Eye (tissue), 1 donor: ENCODE measurements around the gene SGPP1.
"Not testable (repeated sequence)": the region's sequence is repeated elsewhere in the genome, so short reads cannot be mapped to it uniquely, and the experiment has no call there.

Experiments used
- DNase-seq: peaks from one replicate; pipeline ENCODE4 v3.0.0-alpha.2; 2015

Gene SGPP1

DNA sequence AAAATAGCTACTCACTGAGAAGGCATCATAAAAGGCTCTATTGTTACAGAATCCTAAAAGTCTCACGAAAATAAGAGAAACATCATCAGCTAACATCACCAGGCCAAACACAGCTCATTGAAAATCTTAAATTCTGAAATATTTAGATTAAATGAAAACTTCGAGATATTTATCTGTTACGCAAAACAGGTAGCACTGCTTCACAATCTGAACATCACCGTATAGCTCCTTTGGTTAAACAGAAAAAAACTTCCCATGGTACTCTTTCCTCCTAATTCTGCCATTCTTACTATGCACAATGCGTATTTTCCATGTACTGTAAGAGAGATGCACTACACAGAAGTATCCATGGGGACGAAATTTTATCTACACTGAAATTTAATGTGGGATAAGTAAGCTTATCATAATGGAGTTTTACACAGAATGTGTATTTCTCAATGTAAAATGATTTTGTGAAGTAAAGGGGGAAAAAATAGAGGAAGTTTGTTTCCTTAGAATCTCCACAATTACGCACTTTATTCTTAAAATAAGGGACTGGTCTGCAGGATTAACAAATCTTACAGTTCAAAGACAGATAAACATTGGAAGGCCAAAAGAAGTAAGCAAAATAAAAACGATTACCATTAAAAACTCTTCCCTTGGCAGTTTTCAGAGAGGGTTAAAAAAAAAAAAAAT, 1.9 kb downstream of the SGPP1 start:
- DNase-seq: peak; percentile 28

DNA sequence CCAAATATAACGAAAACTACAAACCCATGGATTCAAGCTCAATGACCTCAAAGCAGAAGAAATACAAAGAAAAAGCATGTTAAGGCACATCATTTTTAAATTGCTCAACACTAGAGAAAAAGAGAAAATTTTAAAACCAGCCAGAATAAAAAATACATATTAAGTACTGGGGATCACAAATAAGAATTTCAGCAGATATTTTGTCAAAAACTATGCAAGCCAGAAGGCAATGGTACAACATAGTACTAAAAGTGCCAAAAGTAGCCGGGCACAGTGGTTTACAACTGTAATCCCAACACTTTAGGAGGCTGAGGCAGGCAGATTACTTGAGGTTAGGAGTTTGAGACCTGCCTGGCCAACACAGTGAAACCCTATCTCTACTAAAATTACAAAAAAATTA, 10.2 kb downstream of the SGPP1 start:
- peak; percentile 19 for DNase-seq

DNA sequence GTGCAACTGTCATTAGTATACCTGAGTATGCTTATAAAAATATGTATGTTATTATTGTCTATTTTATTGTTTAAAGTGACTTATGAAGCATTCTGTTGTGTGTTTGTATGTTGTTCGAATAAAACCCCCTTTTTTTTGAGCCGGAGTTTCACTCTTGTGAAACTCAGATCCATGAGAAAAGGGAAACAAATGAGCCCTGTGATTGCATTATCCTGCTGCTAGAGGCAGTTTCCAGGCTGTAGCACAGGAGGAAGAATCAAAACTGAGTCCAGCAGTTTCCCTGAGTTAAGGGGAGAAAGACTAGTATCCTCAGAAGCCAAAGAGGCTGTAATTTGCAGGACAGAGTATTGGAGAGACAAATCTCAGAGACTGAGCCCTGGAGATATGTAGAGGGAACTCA, 12.5 kb downstream of the SGPP1 start:
- no peak for DNase-seq

- DNase-seq: no peak
These were observed 14.1 kb downstream of the SGPP1 start for GRCh38 chr14:63713764-63714163.

DNA sequence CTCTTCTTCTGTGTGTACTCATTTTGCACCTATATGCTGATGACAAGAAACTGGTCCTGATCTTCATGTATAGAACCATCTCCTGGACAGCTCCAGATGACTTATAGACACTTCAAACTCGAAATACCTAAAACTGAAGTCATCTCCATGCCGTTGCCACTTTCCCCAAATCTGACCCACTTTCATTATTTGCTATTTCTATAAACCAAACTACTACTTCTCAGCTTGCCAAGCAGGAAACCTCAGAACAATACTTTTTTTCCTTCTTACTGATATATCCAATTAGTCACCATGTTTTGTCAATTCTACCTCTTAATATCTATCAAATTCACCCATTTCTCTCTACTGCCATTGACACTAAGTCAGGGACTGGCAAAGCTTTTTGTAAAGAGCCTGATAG, 14.8 kb downstream of the SGPP1 start:
- DNase-seq: no peak

DNA sequence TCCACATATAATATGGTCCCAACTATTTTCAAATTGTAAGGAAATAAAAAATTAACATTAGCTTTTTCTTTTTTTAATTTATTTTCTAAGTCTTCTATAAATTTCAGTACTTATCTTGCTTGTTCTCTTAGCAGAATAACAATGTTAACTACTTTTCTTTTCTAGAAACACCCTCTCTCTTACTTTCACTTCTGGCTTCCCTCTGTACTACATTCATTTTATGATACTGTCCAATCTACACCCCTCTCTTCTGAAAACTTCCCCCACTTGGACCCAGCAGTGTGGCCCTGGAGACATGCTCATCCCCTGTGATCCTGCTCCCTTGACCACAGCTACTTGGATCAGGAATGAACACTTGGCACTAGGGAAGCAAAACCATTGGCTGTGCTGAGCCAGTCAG, 15.7 kb downstream of the SGPP1 start:
- DNase-seq: no peak

DNA sequence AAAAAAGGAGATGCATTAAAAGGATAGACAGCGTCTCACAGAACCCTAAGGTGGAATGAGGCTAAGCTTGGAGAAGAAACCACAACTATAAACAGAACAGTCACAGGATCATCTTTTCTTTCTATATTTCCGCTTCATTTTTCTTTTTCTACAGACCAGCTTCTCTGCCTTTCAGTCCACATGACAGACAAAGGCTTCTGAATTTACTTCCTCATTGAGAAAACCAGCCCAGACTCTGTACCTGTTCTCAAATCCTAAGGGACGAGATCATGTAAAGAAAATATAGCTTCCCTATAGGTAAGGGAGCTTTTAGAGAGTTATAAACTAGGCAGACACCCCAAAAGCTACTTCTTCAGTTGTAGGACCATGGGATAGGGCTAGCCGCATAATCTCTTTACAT, 17.4 kb downstream of the SGPP1 start:
- no peak for DNase-seq

GRCh38 chr14:63709589-63709988, 18.3 kb downstream of the SGPP1 start:
- DNase-seq: no peak

GRCh38 chr14:63707216-63707615, 20.6 kb downstream of the SGPP1 start:
- no peak for DNase-seq

DNA sequence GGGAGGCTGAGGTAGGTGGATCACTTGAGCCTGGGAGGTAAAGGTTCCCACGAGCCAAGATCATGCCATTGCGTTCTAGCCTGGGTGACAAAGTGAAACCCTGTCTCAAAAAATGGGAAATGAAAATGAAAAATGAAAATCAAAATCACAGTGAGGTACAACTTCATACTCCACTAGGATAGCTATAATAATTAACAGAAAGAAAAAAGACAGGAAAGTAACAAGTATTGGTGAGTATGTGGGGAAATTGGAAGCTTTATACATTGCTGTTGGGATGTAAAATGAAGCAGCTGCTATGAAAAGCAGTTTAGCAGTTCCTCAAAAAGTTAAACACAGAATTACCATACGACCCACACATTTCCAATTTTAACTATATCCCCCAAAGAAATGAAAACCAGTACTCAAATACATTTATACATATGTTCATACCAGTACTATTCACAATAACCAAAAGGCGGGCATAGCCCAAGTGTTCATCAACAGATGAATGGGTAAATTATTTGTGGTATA, 22.2 kb downstream of the SGPP1 start:
- no peak for DNase-seq

DNA sequence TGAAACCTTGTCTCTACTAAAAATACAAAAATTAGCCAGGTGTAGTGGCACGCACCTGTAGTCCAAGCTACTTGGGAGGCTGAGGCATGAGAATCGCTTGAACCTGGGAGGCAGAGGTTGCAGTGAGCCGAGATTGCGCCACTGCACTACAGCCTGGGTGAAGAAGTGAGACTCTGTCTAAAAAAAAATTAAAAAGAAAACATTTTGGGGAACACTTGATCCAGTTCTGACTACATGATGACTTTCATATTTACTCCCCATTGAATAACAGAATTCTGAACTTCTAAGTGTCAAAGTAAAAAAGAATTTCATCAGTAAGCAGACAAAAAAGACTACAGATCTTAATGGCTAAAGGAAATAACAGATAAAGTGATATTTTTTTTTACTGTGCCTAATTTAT, 25.3 kb downstream of the SGPP1 start:
- not testable (repeated sequence) for DNase-seq

- no peak for DNase-seq
These were observed 26.1 kb downstream of the SGPP1 start for GRCh38 chr14:63701606-63702299.

- DNase-seq: no peak
These were observed 35.4 kb downstream of the SGPP1 start for GRCh38 chr14:63692310-63693020.

DNA sequence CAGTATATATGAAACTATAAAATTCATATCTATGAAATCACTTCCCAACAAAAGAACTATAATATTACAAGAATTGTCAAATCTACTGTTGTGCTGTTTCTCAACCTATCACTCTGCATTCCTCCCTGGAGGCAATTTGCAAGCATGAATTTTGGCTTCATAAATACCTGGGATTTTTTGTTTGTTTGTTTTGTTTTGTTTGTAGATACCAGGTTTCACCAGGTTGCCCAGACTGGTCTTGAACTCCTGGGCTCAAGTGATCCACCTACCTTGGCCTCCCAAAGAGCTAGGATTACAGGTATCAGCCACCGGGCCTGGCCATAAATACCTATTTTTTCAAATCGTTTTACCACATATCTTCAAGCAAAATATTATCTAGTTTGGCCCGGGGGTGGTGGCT, 38.7 kb downstream of the SGPP1 start:
- DNase-seq: no peak

DNA sequence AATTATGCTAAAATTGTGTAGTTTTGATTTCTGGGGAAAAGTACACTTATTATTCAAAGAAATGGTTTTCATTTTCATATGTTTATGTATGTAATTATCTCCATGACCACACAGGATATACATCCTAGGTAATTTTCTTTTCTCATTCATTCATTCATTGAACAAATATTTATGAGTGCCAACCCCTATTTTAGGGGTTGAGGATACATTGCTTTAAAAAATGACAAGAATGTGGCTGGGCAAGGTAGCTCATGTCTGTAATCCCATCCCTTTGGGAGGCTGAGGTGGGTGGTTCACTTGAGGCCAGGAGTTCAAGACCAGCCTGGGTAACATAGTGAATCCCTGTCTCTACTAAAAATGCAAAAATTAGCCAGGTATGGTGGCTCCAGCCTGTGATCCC, 40.9 kb downstream of the SGPP1 start:
- no peak for DNase-seq

GRCh38 chr14:63685401-63685800, 42.5 kb downstream of the SGPP1 start:
- no peak for DNase-seq

GRCh38 chr14:63682727-63683593, 44.9 kb downstream of the SGPP1 start:
- no peak for DNase-seq

DNA sequence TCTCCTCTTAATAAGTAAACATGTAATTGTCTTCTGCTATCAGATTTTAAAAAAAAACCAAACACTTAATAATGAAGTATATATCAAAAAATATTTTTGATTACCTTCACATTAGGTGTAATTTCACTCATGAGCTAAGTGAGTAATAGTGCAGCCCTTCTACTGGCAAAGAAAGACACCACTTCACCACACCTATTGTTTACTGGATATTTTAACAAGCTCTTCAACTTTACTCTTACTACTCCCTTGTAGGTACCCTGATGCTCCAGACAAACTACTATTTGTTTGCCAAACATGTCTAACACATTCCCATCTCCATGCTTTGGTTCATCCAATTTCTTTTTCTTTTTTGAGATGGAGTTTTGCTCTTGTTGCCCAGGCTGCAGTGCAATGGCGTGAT, 49.3 kb downstream of the SGPP1 start:
- no peak for DNase-seq

DNA sequence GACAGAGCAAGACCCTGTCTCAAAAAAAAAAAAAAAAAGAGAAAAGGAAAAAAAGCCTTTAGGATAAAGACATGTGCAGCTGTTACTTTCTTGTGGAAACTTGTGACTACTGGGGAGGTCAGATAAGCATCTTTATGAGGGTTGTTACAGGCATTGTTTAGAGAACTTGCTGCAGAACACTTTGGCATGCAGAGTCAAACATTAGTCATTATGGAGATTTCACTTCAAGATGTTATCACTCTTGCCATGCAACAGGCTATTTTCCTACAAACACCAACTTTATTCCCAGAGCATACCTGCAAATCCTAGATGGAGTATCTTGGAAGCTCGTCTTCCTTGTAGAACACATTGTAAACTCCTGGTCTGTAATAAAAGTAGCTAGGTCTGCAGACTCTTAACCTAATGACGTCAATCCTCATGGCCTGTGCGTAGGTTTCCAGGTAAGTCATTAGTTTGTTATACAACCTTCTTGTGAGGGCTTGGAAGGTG, 49.9 kb downstream of the SGPP1 start:
- no peak for DNase-seq

- DNase-seq: no peak
These were observed 51.2 kb downstream of the SGPP1 start for GRCh38 chr14:63676615-63677014.

DNA sequence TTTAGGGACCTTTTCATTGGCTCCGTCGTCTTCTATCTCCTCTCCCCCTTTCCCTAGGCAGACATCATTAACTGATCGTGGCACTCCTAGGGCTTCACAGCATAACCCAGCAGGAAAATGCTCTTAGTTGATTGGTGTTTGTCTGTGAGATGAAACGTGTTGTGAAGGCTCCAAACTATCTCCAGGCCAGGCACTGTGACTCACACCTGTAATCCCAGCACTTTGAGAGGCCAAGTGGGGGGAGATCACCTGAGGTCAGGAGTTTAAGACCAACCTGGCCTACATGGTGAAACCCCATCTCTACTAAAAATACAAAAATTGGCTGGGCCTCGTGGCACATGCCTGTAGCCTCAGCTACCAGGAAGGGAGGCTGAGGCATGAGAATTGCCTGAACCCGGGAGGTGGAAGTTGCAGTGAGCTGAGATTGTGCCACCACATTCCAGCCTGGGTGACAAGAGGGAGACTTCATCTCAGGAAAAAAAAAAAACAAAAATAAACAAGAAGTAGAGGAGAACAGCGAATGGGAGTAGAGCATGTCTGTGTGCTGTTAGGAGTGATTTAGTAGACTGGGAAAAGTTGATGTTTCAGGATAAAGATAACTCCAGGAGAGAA, 53.9 kb downstream of the SGPP1 start:
- DNase-seq: no peak

- no peak for DNase-seq
These were observed 54.6 kb downstream of the SGPP1 start for GRCh38 chr14:63673255-63673654.
